HG03432 (cell line): ENCODE results near the gene CCDC71L.

Experiments
- ATAC-seq: cut with Tn5 transposase; IDR thresholded peaks from one replicate; pipeline ENCODE4 v1.9.1; 2021; ENCODE audit warnings: mild to moderate bottlenecking, moderate library complexity; ENCODE audit not compliant: unreplicated experiment

The CCDC71L gene

GRCh38 chr7:106609416-106609815 is 51.5 kb downstream of the CCDC71L start:
- ATAC-seq = no peak

- ATAC-seq = no peak
Measured at GRCh38 chr7:106608661-106609060, 52.3 kb downstream of the CCDC71L start.
